ENCODE data around the gene NCKAP5. TPM values are rescaled to one million over a fixed set of nuclear protein-coding genes. Genes with fewer than 3 reads are reported as not detected.

The NCKAP5 gene
- polyA plus RNA-seq, 3 donors = not detected

DNA sequence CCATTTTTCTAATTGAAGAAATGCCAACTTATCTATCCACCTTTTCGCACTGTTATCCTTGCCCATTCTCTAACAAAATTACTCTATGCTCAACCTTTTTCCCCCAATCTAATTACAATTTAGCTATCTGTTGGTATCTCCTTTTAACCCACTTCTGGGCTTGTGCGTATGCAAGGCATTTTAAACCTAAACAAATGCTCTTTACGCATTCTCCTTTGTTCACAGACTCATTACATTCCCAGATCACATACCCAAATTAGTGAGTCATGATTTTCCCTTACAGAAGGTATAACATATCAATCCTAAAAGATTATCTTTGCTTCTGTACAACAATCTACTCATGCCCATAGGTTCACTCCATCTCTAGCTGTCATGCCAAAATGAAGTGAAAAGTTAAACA, 826.5 kb downstream of the NCKAP5 start:
- no peak overlapping the region for H3K9ac ChIP-seq (ENCODE audit: insufficient read depth, low read length, poor library complexity, severe bottlenecking)
- no peak overlapping the region for H3K27ac ChIP-seq (ENCODE audit: low read depth in 1 of 2, low read length in 2 of 2)
- no peaks in the 10 kb centered on the region for H3K79me2 ChIP-seq (ENCODE audit: insufficient read depth, low read length)
- no peak overlapping the region for H3K4me3 ChIP-seq (replicated peaks in 1 of 3; ENCODE audit: low read depth in 2 of 3, low read length in 3 of 3)
- TF ChIP-seq, protein P1, sequence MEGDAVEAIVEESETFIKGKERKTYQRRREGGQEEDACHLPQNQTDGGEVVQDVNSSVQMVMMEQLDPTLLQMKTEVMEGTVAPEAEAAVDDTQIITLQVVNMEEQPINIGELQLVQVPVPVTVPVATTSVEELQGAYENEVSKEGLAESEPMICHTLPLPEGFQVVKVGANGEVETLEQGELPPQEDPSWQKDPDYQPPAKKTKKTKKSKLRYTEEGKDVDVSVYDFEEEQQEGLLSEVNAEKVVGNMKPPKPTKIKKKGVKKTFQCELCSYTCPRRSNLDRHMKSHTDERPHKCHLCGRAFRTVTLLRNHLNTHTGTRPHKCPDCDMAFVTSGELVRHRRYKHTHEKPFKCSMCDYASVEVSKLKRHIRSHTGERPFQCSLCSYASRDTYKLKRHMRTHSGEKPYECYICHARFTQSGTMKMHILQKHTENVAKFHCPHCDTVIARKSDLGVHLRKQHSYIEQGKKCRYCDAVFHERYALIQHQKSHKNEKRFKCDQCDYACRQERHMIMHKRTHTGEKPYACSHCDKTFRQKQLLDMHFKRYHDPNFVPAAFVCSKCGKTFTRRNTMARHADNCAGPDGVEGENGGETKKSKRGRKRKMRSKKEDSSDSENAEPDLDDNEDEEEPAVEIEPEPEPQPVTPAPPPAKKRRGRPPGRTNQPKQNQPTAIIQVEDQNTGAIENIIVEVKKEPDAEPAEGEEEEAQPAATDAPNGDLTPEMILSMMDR (IDR thresholded peaks at IDR 0.05) = no peak
- intact Hi-C loops (cut with micrococcal nuclease) = no loop called here
- Mint-ChIP-seq H3K27ac (no peak overlapping the region), H3K9me3 (peaks cover 0 to 3% (median 0%) of the 10 kb centered on the region in 7 donors), H3K4me1 (no peaks in the 10 kb centered on the region), H3K27me3 (ENCODE audit: low read depth in 3 of 3) (no peaks in the 10 kb centered on the region), H3K4me3 (no peak overlapping the region), H3K36me3 (no peaks in the 10 kb centered on the region)
- H4K20me1 ChIP-seq (ENCODE audit: insufficient read depth, low read length) = no peaks in the 10 kb centered on the region
- no peaks in the 10 kb centered on the region for H3K27me3 ChIP-seq (ENCODE audit: control insufficient read depth in 2 of 2, insufficient read depth in 2 of 2, low read length in 2 of 2)
- no peak overlapping the region for H2AFZ ChIP-seq (ENCODE audit: insufficient read depth, low read depth, low read length, poor library complexity, severe bottlenecking)
- no peaks in the 10 kb centered on the region for H3K9me3 ChIP-seq (replicated peaks in 1 of 2; ENCODE audit: control insufficient read depth in 1 of 2, insufficient read depth in 1 of 2, low read length in 2 of 2)
- 94% methylated on average over 3 of the region's 3 CpGs for WGBS (ENCODE audit: insufficient coverage)
- no peak for DNase-seq
- H3K4me2 ChIP-seq (replicated peaks; ENCODE audit: extremely low read depth, low read length, poor library complexity, severe bottlenecking) = no peak overlapping the region
- no peaks in the 10 kb centered on the region for H3K4me1 ChIP-seq (ENCODE audit: control insufficient read depth in 1 of 2, insufficient read depth in 2 of 2, low read length in 2 of 2)
- H3K36me3 ChIP-seq (replicated peaks in 1 of 2; ENCODE audit: control insufficient read depth in 1 of 2, insufficient read depth in 2 of 2, low read length in 2 of 2) = no peaks in the 10 kb centered on the region

DNA sequence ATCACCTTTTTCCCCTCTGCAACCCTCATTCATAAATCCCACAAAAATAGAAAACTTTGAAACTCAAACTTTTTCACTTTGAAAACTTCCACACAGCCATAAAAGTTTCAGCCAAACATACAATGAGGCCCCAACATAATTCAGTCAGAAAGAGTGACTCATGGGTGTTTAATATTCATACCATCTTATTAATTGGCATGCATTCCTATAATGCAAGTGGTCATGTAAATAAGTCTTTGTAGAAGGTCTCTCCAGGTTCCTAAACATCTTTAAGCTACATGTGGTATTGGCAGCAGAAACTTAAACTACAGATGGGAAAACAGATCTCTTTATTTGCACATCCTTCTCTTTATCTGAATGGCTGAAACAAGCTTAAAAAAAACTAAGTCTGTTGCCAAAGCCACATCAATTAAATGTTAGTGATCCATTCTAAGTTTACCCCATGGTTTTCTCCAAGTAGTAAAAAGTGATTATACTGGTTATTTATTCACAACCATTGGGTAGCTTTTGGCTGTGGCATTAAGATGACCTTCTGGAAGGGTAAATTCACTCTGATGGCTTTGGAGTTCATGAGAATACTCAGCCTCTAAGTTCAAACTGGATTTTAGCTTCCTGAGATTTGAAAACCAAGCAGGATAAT, 828.1 kb downstream of the NCKAP5 start:
- H3K9ac ChIP-seq (ENCODE audit: insufficient read depth, low read length, poor library complexity, severe bottlenecking) = no peak overlapping the region
- H3K4me1 ChIP-seq (ENCODE audit: control insufficient read depth in 1 of 2, insufficient read depth in 2 of 2, low read length in 2 of 2) = no peaks in the 10 kb centered on the region
- DNase-seq = no peak
- Mint-ChIP-seq H3K27ac (no peak overlapping the region), H3K27me3 (ENCODE audit: low read depth in 3 of 3) (no peaks in the 10 kb centered on the region), H3K36me3 (no peaks in the 10 kb centered on the region), H3K4me1 (no peaks in the 10 kb centered on the region), H3K9me3 (peaks cover 0 to 4% (median 0%) of the 10 kb centered on the region in 7 donors), H3K4me3 (no peak overlapping the region)
- H3K9me3 ChIP-seq (replicated peaks in 1 of 2; ENCODE audit: control insufficient read depth in 1 of 2, insufficient read depth in 1 of 2, low read length in 2 of 2) = no peaks in the 10 kb centered on the region
- TF ChIP-seq, protein P1 (IDR thresholded peaks at IDR 0.05) = no peak
- intact Hi-C loops (cut with micrococcal nuclease) = no loop called here
- no peak overlapping the region for H3K4me3 ChIP-seq (replicated peaks in 1 of 3; ENCODE audit: low read depth in 2 of 3, low read length in 3 of 3)
- H3K27ac ChIP-seq (ENCODE audit: low read depth in 1 of 2, low read length in 2 of 2) = no peak overlapping the region
- no peaks in the 10 kb centered on the region for H3K27me3 ChIP-seq (ENCODE audit: control insufficient read depth in 2 of 2, insufficient read depth in 2 of 2, low read length in 2 of 2)
- H3K36me3 ChIP-seq (replicated peaks in 1 of 2; ENCODE audit: control insufficient read depth in 1 of 2, insufficient read depth in 2 of 2, low read length in 2 of 2) = no peaks in the 10 kb centered on the region
- H3K79me2 ChIP-seq (ENCODE audit: insufficient read depth, low read length) = no peaks in the 10 kb centered on the region
- no peak overlapping the region for H3K4me2 ChIP-seq (replicated peaks; ENCODE audit: extremely low read depth, low read length, poor library complexity, severe bottlenecking)
- no peaks in the 10 kb centered on the region for H4K20me1 ChIP-seq (ENCODE audit: insufficient read depth, low read length)
- no peak overlapping the region for H2AFZ ChIP-seq (ENCODE audit: insufficient read depth, low read depth, low read length, poor library complexity, severe bottlenecking)
